22Rv1 (cell line): ENCODE results near the gene GLIS1.

Experiments used
- CTCF ChIP-seq: fragments of 450-650 bp; IDR thresholded peaks from 2 replicates; pipeline ENCODE4 v1.5.1; 2017; ENCODE audit warnings: mild to moderate bottlenecking
- ZFX ChIP-seq: fragments of 450-650 bp; IDR thresholded peaks from 2 replicates; pipeline ENCODE4 v1.6.1; 2017; ENCODE audit warnings: antibody characterized with exemption, borderline replicate concordance

- no peak for TF ChIP-seq CTCF
- no peak for TF ChIP-seq ZFX
Observed at GRCh38 chr1:53559391-53559815, 179.6 kb downstream of the GLIS1 start.
